ENCODE measurements around the gene DNAH17. TPM values are rescaled to one million over a fixed set of nuclear protein-coding genes. Genes with fewer than 3 reads are reported as not detected.

The DNAH17 gene
- total RNA-seq, 1 experiment from 2014 or later, result 0.69 TPM

DNA sequence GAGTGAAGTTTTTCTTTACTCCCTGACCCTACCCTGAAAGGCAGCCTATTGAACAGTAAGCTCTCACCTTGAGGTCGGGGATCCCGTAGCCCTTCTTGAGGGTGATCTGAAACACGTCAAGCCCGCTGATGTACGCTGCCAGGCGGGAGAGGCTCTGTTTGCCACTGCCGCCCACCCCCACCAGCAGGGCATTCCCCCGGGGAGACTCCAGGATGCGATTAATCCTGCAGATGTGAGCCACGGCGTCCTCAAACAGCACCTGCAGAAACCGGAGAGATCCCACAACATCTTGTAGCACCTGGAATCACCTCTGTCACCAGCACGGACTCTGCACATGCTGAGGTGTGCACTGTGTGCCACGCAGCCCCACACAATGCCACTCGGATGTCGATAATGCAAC lies 102.0 kb downstream of the DNAH17 start:
- Histone ChIP-seq H3K9me2 (ENCODE audit: insufficient read depth) (no peaks in the 10 kb centered on the region), H3K9ac (ENCODE audit: low read length) (no peak overlapping the region), H3K4me2 (ENCODE audit: low read length) (no peak overlapping the region), H3K27ac (ENCODE audit: low read depth, low read length) (no peak overlapping the region), H3K79me2 (ENCODE audit: insufficient read depth, low read length) (no peaks in the 10 kb centered on the region), H4K20me1 (ENCODE audit: insufficient read depth) (no peaks in the 10 kb centered on the region), H3K4me1 (ENCODE audit: control insufficient read depth in 1 of 2, insufficient read depth in 2 of 2, low read length in 2 of 2) (no peaks in the 10 kb centered on the region), H3K4me3 (replicated peaks in 1 of 2; ENCODE audit: low read depth in 1 of 2, low read length in 2 of 2) (no peak overlapping the region), H3K36me3 (ENCODE audit: control insufficient read depth in 1 of 2, insufficient read depth in 2 of 2, low read length in 2 of 2) (no peaks in the 10 kb centered on the region), H3K27me3 (ENCODE audit: insufficient read depth, low read length) (no peaks in the 10 kb centered on the region), H3K9me3 (ENCODE audit: control insufficient read depth in 1 of 2, insufficient read depth in 1 of 2, low read depth in 1 of 2, low read length in 2 of 2) (no peaks in the 10 kb centered on the region; a peak in 1 of 4 replicates), H2AFZ (ENCODE audit: low read depth, low read length, poor library complexity, severe bottlenecking) (no peak overlapping the region)
- ChIA-PET CTCF (no interaction called here), RAD21 (ENCODE audit: low non-redundant PET in 1 of 2, low total read pairs in 2 of 2, uncharacterized antibody in 2 of 2, unreplicated experiment in 2 of 2) (no interaction called here), POLR2A (no interaction called here)
- DNase-seq (ENCODE audit: low read depth, low spot score) (no peak), ATAC-seq (no peak)
- no peak for TF ChIP-seq EZH2 (IDR thresholded peaks at IDR 0.05)
- TF ChIP-seq, protein P1, sequence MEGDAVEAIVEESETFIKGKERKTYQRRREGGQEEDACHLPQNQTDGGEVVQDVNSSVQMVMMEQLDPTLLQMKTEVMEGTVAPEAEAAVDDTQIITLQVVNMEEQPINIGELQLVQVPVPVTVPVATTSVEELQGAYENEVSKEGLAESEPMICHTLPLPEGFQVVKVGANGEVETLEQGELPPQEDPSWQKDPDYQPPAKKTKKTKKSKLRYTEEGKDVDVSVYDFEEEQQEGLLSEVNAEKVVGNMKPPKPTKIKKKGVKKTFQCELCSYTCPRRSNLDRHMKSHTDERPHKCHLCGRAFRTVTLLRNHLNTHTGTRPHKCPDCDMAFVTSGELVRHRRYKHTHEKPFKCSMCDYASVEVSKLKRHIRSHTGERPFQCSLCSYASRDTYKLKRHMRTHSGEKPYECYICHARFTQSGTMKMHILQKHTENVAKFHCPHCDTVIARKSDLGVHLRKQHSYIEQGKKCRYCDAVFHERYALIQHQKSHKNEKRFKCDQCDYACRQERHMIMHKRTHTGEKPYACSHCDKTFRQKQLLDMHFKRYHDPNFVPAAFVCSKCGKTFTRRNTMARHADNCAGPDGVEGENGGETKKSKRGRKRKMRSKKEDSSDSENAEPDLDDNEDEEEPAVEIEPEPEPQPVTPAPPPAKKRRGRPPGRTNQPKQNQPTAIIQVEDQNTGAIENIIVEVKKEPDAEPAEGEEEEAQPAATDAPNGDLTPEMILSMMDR (IDR thresholded peaks at IDR 0.05 in 2 of 3, conservative IDR thresholded peaks at IDR 0.05 in 1 of 3; ENCODE audit: borderline replicate concordance in 1 of 3, insufficient read depth in 1 of 3, low read depth in 2 of 3, low read length in 2 of 3), result no peak
- no peak for TF ChIP-seq ZFX (IDR thresholded peaks at IDR 0.05)
- BruUV-seq (replicated peaks), result no TSS peak
- intact Hi-C loops (cut with micrococcal nuclease), result no loop called here

DNA sequence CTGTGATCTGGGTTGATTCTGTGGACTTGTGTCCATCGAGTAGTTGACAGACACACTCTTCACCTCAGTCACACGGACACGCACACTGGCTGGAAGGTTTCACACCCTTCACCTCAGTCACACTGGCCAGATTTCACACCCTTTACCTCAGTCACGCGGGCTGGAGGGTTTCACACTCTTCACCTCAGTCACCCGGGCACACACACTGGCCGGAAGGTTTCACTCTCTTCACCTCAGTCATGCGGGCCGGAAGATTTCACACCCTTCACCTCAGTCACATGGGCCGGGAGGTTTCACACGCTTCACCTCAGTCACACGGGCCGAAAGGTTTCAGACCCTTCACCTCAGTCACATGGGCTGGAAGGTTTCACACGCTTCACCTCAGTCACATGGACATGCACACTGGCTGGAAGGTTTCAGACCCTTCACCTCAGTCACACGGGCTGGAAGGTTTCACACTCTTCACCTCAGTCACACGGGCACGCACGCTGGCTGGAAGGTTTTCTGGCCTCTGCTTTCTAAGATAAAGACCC lies 102.5 kb downstream of the DNAH17 start:
- Histone ChIP-seq H3K27me3 (ENCODE audit: insufficient read depth, low read length) (no peaks in the 10 kb centered on the region), H3K9me2 (ENCODE audit: insufficient read depth) (no peaks in the 10 kb centered on the region), H3K36me3 (ENCODE audit: control insufficient read depth in 1 of 2, insufficient read depth in 2 of 2, low read length in 2 of 2) (no peaks in the 10 kb centered on the region), H3K4me1 (ENCODE audit: control insufficient read depth in 1 of 2, insufficient read depth in 2 of 2, low read length in 2 of 2) (no peaks in the 10 kb centered on the region), H3K4me3 (replicated peaks in 1 of 2; ENCODE audit: low read depth in 1 of 2, low read length in 2 of 2) (no peak overlapping the region), H3K9me3 (ENCODE audit: control insufficient read depth in 1 of 2, insufficient read depth in 1 of 2, low read depth in 1 of 2, low read length in 2 of 2) (no peaks in the 10 kb centered on the region; a peak in 1 of 4 replicates), H3K4me2 (ENCODE audit: low read length) (no peak overlapping the region), H4K20me1 (ENCODE audit: insufficient read depth) (no peaks in the 10 kb centered on the region), H3K27ac (ENCODE audit: low read depth, low read length) (no peak overlapping the region), H2AFZ (ENCODE audit: low read depth, low read length, poor library complexity, severe bottlenecking) (no peak overlapping the region), H3K9ac (ENCODE audit: low read length) (no peak overlapping the region), H3K79me2 (ENCODE audit: insufficient read depth, low read length) (no peaks in the 10 kb centered on the region)
- BruUV-seq (replicated peaks), result no TSS peak
- RAD21 ChIA-PET (ENCODE audit: low non-redundant PET in 1 of 2, low total read pairs in 2 of 2, uncharacterized antibody in 2 of 2, unreplicated experiment in 2 of 2), result no interaction called here
- no peak for TF ChIP-seq ZFX (IDR thresholded peaks at IDR 0.05)
- TF ChIP-seq ELF1 (IDR thresholded peaks at IDR 0.05; ENCODE audit: borderline replicate concordance, low read depth), result no peak
- no peak for TF ChIP-seq POLR2AphosphoS5 (IDR thresholded peaks at IDR 0.05; ENCODE audit: low read depth, low read length)
- no peak for TF ChIP-seq EZH2 (IDR thresholded peaks at IDR 0.05)
- TF ChIP-seq SP1 (IDR thresholded peaks at IDR 0.05; ENCODE audit: low read depth), result no peak
- no peak for TF ChIP-seq EZH2phosphoT487 (IDR thresholded peaks at IDR 0.05; ENCODE audit: borderline replicate concordance)
- no peak for TF ChIP-seq TCF7L2 (IDR thresholded peaks at IDR 0.05; ENCODE audit: borderline replicate concordance, extremely low read depth, insufficient read depth, insufficient read length)
- no peak for TF ChIP-seq POLR2A (IDR thresholded peaks at IDR 0.05; ENCODE audit: borderline replicate concordance, extremely low read depth, insufficient read depth, insufficient read length)
- no peak for TF ChIP-seq CEBPB (IDR thresholded peaks at IDR 0.05; ENCODE audit: low read depth)
- TF ChIP-seq JUND (IDR thresholded peaks at IDR 0.05), result no peak
- TF ChIP-seq SIN3A (IDR thresholded peaks at IDR 0.05; ENCODE audit: low read depth), result no peak
- TF ChIP-seq, protein P2, sequence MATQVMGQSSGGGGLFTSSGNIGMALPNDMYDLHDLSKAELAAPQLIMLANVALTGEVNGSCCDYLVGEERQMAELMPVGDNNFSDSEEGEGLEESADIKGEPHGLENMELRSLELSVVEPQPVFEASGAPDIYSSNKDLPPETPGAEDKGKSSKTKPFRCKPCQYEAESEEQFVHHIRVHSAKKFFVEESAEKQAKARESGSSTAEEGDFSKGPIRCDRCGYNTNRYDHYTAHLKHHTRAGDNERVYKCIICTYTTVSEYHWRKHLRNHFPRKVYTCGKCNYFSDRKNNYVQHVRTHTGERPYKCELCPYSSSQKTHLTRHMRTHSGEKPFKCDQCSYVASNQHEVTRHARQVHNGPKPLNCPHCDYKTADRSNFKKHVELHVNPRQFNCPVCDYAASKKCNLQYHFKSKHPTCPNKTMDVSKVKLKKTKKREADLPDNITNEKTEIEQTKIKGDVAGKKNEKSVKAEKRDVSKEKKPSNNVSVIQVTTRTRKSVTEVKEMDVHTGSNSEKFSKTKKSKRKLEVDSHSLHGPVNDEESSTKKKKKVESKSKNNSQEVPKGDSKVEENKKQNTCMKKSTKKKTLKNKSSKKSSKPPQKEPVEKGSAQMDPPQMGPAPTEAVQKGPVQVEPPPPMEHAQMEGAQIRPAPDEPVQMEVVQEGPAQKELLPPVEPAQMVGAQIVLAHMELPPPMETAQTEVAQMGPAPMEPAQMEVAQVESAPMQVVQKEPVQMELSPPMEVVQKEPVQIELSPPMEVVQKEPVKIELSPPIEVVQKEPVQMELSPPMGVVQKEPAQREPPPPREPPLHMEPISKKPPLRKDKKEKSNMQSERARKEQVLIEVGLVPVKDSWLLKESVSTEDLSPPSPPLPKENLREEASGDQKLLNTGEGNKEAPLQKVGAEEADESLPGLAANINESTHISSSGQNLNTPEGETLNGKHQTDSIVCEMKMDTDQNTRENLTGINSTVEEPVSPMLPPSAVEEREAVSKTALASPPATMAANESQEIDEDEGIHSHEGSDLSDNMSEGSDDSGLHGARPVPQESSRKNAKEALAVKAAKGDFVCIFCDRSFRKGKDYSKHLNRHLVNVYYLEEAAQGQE (IDR thresholded peaks at IDR 0.05; ENCODE audit: low read depth), result no peak
- TF ChIP-seq SRF (IDR thresholded peaks at IDR 0.05; ENCODE audit: low read depth), result no peak
- TF ChIP-seq RAD21 (IDR thresholded peaks at IDR 0.05; ENCODE audit: low read depth), result no peak
- no peak for TF ChIP-seq EGR1 (IDR thresholded peaks at IDR 0.05; ENCODE audit: low read depth)
- TF ChIP-seq, protein P3, sequence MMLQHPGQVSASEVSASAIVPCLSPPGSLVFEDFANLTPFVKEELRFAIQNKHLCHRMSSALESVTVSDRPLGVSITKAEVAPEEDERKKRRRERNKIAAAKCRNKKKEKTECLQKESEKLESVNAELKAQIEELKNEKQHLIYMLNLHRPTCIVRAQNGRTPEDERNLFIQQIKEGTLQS (IDR thresholded peaks at IDR 0.05), result no peak
- intact Hi-C loops (cut with micrococcal nuclease), result no loop called here
- POLR2A ChIA-PET, result no interaction called here
- no peak for DNase-seq (ENCODE audit: low read depth, low spot score)
- ATAC-seq, result no peak
- CTCF ChIA-PET, result no interaction called here

Data from HCT116 (cell line).